NB4 (cell line): ENCODE results near the gene SLC35F1.

ENCODE experiments used
- CTCF ChIP-seq: IDR thresholded peaks from one replicate; pipeline ENCODE4 v1.5.1; 2012; ENCODE audit warnings: low read depth, low read length
- MYC ChIP-seq: IDR thresholded peaks from 2 replicates; pipeline ENCODE4 v1.6.1; 2011; ENCODE audit warnings: low read depth, low read length
- POLR2A ChIP-seq: IDR thresholded peaks from 2 replicates; pipeline ENCODE4 v1.6.1; 2011; ENCODE audit warnings: mild to moderate bottlenecking; ENCODE audit not compliant: insufficient read length; ENCODE audit errors: extremely low read depth

- no peak for TF ChIP-seq CTCF
- TF ChIP-seq POLR2A, result no peak
- TF ChIP-seq MYC, result no peak
These were observed 44.7 kb downstream of the SLC35F1 start for GRCh38 chr6:117951783-117952182.
